ENCODE results near the gene PRELID2.
A peak's percentile ranks its signal among the peaks of the same experiment; 100 is the strongest.

The PRELID2 gene

GRCh38 chr5:145792840-145793239, 42.3 kb downstream of the PRELID2 start:
- FAIRE-seq = no peak

DNA sequence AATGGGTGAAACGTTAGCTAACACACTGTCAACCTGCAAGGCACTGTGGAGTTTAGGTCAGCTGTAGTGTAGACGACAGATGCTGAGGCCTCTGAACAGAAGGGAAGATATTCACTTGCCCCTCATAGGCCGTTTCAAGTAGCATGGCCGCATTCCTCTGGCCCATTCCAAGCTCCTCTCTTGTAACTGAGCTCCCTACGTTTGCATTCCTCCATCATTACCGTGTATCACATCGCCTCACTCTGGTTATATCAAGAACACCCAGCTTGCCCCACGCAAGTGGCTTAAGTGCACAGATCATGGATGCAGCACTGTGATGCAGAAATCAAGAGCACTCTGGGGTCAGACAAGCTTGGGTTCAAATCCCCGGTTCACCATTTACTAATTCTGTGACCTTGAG, 43.3 kb downstream of the PRELID2 start:
- FAIRE-seq = no peak

DNA sequence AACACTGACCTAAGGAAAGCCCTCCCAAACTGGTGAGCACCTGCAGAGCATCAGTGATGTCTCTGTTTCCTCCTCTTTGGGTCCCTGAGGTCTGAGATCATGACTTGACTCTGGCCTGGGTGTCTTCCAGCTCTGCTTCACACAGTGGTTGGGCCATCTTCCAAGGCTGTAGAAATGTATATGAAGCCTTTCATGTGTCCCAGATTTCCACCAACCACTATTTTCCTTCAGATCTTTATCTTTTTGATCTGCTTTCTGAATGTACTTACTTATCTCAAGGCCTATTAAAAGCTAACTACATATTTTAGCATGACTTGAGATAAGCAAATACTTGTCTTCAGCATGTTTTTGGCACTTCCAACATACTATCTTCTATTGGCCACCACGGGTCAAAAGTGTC, 47.1 kb downstream of the PRELID2 start:
- FAIRE-seq = no peak

DNA sequence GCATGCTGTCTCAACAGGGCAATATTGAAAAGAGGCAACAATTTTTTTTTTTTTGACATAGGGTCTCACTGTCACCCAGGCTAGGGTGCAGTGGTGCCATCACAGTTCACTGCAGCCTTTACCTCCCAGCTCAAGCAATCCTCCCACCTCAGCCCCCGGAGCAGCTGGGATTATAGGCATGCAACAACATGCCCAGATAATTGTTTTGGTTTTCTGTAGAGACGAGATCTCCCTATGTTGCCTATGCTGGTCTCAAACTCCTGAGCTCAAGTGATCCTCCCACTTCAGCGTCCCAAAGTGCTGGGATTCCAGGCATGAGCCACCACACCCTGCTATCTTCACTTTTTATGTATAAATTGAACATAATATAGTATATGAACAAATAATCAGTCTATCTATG, 47.6 kb downstream of the PRELID2 start:
- no peak for FAIRE-seq

DNA sequence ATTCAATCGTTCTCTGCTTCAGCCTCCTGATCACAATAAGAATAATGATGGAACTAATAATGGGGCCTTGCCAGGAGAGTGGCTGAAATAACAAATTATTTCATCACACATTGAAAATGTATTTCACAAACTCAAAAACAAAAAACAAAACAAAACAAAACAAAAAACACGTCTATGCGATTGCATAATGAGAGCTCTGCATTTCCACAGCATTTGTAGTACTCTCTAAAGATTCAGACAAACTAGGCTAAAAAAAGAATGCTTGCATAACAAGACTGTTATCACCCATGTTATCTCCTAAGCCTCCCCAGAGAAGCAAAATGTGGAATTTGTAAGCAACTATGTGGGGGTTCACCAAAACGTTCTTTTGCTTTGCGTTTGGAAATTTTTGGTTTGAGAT, 48.1 kb downstream of the PRELID2 start:
- no peak for FAIRE-seq

GRCh38 chr5:145780982-145781381, 54.2 kb downstream of the PRELID2 start:
- no peak for FAIRE-seq

DNA sequence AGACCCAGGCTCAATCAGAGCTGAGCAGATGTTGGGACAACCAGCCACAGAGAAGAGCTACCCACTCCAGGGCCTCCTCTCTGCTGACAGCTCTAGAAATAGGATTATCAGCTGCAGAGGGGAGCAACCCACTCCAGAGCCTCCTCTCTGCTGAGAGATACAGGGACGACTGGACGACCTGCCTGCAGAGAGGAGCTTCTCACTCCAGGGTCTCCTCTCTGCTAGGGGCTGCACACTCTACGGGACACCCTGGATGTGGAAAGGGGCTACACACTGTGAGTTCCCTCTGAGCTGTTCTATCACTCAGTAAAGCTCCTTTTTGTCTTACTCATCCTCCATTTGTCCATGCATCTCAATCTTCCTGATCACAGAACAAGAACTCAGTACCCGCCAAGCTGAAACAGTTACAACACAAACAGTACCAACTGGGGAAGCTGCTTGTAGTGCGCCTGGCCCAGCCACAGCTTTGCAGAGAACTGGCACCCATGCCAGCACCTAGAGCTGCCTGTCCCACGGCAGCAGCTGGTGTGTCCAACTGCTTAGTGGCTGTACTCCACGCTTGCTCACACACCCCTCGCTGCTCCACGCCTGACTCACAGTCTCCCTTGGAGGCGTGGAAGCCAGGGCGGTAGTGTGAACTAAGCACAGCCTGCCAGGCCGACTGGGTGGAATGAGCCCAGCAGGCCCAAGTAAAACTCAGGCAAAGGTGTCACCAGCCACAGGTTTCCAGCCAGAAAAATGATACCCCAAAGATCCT, 56.8 kb downstream of the PRELID2 start:
- no peak for FAIRE-seq

- FAIRE-seq = no peak
Measured at GRCh38 chr5:145777445-145778063, 57.6 kb downstream of the PRELID2 start.

- no peak for FAIRE-seq
Measured at GRCh38 chr5:145776886-145777285, 58.3 kb downstream of the PRELID2 start.

- FAIRE-seq = no peak
Measured at GRCh38 chr5:145775893-145776444, 59.2 kb downstream of the PRELID2 start.

DNA sequence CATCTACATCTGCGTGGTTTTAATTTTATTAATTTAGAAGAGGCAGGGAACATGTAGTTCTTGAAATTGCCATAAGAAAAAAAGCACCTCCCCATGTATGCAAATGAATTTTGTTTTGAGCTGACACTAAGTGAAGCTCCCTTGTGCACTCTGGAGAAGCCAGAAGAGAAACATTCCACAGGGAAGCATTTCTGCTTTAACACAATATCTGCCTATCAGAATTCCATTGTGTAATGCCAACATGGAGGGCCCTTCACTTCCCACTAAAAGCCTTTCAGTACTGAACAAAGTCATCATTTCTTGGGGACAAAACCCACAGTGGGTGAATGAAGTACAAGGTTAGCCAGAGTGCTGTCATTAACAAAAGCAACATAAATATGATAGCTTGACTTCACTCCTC, 59.7 kb downstream of the PRELID2 start:
- no peak for FAIRE-seq

- no peak for FAIRE-seq
Measured at GRCh38 chr5:145774442-145774841, 60.7 kb downstream of the PRELID2 start.

- no peak for FAIRE-seq
Measured at GRCh38 chr5:145772466-145772865, 62.7 kb downstream of the PRELID2 start.

DNA sequence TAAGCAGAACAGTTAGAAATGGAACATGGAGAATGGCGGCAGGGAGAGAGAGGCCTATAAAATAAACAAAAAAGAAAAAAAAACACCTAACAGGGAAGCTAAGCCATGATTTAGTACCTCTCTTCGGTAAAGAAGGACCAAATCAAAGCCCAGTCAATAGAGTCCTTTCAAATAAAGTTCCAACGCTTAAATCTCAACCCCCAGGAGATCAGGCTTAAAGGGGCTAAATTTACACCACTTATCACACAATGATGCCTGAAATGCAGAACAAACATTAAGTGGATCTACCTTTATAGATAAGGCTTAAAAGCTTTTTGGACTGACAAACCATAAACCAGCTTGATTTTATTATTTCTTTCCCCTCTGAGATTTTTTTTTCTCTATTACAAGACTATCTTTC, 66.3 kb downstream of the PRELID2 start:
- no peak for FAIRE-seq

DNA sequence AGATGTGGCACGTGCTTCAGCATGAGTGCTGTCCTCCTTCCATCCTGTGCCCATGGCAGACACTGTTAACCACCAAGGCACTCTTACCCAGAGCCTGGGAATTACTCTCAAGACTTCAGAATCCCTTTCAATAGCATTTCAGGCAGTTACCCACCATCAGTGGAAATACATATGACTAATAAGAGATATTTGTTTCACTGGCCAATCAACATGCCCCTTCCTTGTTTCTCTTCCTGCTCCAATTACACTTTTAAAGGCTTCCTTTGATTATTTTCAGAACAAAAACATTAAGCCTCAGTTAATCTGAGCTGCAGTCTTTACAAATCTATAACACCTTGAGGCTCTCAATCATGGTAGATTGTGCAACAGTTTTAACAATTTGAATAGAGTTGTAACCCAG, 70.8 kb downstream of the PRELID2 start:
- FAIRE-seq = no peak

- no peak for FAIRE-seq
Measured at GRCh38 chr5:145762833-145763232, 72.3 kb downstream of the PRELID2 start.

DNA sequence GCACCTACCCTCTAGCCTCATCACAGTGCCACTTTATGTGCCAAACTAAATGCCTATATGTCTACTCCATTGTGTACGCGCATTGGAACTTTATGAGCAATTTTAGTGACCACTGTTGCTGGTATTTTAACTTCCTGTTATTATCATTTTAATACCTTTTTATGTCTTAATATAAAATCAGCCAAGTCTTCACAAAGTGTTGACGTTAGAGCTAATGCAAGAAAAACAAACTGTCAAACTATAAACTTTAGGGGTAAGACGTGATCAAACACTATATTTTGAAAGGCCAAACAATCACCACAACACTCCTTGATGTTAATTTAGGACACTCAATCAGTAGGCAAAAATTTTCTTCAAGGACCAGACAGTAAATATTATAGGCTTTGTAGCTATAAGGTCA, 73.9 kb downstream of the PRELID2 start:
- FAIRE-seq = no peak

GRCh38 chr5:145760660-145761059, 74.5 kb downstream of the PRELID2 start:
- FAIRE-seq = no peak

DNA sequence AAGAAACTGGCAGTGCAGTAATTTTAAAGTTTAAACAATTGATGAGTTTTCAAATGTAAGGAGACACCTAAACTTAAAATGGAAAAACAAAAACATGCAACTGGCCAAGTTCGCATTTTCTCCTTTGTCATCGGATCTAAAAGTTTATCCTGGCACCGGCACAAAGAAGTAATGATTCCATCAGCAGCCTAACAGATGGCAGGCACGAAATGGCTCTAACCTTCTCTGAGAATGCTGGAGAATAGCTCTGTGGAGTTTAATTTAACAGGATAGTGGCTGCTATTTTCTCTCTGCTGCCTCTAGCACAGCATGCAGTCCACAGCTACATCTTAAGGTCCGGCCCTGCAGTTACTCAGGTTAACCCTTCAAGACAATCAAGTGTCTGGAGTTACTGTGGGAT, 82.2 kb downstream of the PRELID2 start:
- no peak for FAIRE-seq

- FAIRE-seq = no peak
Measured at GRCh38 chr5:145752534-145752933, 82.6 kb downstream of the PRELID2 start.

DNA sequence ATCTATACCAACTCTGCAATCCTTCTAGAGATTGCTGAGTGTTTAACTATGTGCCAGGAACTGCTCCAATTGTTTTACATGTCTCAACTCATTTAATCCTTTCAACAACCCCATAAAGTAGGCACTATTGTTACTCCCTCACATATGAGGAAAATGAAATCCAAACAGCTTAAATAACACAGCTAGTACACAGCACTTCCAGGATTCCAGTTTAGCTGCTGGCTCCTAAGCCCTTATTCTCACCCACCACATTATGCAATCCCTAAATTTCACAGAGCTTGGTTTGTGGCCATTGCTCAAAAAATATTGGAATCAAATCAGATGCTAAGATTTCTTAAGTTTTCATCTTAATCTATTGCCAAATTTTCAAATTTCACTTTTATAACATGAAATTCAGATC, 84.9 kb downstream of the PRELID2 start:
- no peak for FAIRE-seq

GRCh38 chr5:145743396-145744061, 91.6 kb downstream of the PRELID2 start:
- FAIRE-seq = no peak

GRCh38 chr5:145739843-145740242, 95.3 kb downstream of the PRELID2 start:
- FAIRE-seq = peak; percentile 77

GRCh38 chr5:145738227-145738626, 96.9 kb downstream of the PRELID2 start:
- FAIRE-seq = no peak
